ENCODE data around the gene CDC42EP3. TPM values are rescaled to one million over a fixed set of nuclear protein-coding genes. Genes with fewer than 3 reads are reported as not detected.

CDC42EP3 gene
- total RNA-seq, 1 donor from 2014 or later: 73.1 TPM

DNA sequence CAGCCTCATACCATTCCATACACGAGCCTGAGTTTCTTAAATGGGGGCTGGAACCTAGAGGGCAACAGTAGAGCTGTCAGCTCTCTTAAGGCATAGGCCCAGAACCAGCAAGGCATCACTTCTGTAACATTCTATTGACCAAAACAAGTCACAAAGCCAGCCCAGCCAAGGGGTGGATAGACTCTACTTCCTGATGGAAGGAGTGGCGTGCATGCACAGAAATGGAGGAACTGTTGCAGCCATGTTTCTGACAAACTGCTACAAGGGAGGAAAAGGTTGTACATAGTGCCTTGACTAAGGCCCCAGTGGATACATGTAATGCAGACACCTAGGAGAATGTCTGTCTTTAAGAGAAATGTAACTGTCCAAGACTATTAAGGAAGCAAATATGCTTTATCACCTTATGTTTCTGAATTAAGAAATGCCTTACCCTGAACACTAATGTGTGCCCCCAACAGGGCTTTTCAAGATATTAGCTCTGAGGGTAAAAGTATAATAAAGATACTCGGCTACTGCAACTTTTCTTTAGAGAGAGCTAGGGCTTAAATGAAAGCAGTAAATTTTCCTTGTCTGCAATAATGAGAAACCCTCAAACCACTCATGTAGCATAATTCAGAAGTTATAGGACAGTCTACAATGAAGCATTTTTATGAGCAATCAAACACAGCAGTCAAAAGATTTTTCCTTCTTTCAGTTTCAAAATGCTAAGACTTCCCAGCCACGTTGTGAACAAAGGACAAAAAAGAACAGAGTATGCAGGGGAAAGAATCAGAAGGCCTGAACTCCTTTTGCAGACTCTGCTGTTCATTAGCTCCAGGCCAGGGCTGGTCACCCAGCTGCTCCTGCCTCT is 35.1 kb upstream of the CDC42EP3 start:
- TF ChIP-seq, protein P1, sequence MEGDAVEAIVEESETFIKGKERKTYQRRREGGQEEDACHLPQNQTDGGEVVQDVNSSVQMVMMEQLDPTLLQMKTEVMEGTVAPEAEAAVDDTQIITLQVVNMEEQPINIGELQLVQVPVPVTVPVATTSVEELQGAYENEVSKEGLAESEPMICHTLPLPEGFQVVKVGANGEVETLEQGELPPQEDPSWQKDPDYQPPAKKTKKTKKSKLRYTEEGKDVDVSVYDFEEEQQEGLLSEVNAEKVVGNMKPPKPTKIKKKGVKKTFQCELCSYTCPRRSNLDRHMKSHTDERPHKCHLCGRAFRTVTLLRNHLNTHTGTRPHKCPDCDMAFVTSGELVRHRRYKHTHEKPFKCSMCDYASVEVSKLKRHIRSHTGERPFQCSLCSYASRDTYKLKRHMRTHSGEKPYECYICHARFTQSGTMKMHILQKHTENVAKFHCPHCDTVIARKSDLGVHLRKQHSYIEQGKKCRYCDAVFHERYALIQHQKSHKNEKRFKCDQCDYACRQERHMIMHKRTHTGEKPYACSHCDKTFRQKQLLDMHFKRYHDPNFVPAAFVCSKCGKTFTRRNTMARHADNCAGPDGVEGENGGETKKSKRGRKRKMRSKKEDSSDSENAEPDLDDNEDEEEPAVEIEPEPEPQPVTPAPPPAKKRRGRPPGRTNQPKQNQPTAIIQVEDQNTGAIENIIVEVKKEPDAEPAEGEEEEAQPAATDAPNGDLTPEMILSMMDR (IDR thresholded peaks at IDR 0.05): no peak
- no peaks in the 10 kb centered on the region for H3K9me3 ChIP-seq
- peaks cover 25% of the 10 kb centered on the region for H3K4me1 ChIP-seq
- DNase-seq (no peak), ATAC-seq (no peak)
- no peaks in the 10 kb centered on the region for H3K27me3 ChIP-seq (ENCODE audit: low read depth)
- intact Hi-C loops (cut with DNase I): no loop called here
- H3K27ac ChIP-seq: no peak overlapping the region
- H3K36me3 ChIP-seq: no peaks in the 10 kb centered on the region
- no peak overlapping the region for H3K4me3 ChIP-seq

DNA sequence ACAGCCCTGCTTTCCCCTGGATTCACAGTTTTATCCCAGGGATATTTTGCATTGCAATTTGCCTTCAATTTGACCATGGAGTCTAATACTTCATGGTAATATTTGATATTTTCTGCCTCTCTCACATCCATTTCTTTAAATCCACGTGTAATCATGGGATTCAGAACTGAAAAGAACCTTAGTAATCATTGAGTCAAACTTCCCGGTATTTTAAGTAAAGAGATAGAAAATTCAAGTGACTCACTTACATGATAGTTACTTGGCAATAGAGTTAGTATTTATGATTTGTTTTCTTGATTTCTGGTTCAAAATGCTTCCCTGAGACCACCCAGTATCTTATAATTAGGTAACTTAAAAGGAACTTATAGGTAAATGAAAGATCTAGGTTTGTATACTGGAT is 33.7 kb upstream of the CDC42EP3 start:
- H3K36me3 ChIP-seq: no peaks in the 10 kb centered on the region
- DNase-seq: no peak
- intact Hi-C loops (cut with DNase I): no loop called here
- no peak overlapping the region for H3K4me3 ChIP-seq
- no peaks in the 10 kb centered on the region for H3K27me3 ChIP-seq (ENCODE audit: low read depth)
- H3K9me3 ChIP-seq: no peaks in the 10 kb centered on the region
- no peak for ATAC-seq
- H3K4me1 ChIP-seq: peaks cover 19% of the 10 kb centered on the region
- no peak overlapping the region for H3K27ac ChIP-seq
- TF ChIP-seq, protein P1 (IDR thresholded peaks at IDR 0.05): no peak

DNA sequence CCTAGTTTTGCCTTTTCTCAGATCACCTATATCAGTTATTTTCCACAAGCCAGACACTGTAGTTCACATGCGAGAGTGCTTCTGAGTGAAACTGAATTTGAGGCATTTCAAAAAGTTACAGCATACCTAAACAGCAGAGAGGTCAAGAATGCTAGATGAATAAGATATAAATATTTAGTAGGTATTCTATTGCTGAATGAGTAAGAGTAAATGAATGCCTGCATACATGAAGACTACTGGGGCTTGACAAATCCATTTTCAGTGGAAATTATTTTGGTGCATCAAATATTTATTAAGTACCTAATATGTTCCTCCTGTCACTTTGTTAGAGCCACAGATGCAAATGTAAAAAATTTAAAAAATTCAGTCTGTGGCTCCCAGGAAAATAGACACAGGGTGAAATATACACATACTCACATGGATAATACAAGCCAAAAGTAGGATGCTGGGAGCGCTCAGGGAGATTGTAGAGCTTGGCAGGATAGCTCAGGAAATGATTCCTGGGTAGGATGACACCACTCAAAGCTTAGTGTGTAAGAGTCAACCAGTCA is 27.6 kb upstream of the CDC42EP3 start:
- DNase-seq (no peak), ATAC-seq (no peak)
- intact Hi-C loops (cut with DNase I): no loop called here
- Histone ChIP-seq H3K27me3 (ENCODE audit: low read depth) (no peaks in the 10 kb centered on the region), H3K9me3 (no peaks in the 10 kb centered on the region), H3K4me3 (no peak overlapping the region), H3K36me3 (no peaks in the 10 kb centered on the region), H3K4me1 (no peaks in the 10 kb centered on the region), H3K27ac (no peak overlapping the region)
- TF ChIP-seq, protein P1 (IDR thresholded peaks at IDR 0.05): no peak

DNA sequence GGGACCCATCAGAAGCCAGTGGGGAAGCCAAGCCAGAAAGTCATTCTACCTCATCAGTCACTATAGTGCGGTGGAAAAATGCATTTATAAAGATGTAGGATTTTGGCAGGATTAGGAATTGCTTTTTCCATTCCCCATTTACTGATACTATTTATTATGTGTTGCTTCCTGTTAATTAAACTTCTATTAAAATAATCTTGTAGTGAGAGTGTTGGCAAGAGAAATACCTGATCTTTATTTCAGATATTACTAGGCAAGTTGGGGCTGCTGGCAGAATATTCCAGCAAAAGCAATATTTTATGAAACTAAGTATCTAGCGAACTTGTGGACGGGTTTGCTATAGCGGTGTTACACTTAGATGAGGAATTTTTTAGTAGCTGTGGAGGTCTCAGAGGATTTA is 23.9 kb upstream of the CDC42EP3 start:
- no peak for ATAC-seq
- no peak for DNase-seq

DNA sequence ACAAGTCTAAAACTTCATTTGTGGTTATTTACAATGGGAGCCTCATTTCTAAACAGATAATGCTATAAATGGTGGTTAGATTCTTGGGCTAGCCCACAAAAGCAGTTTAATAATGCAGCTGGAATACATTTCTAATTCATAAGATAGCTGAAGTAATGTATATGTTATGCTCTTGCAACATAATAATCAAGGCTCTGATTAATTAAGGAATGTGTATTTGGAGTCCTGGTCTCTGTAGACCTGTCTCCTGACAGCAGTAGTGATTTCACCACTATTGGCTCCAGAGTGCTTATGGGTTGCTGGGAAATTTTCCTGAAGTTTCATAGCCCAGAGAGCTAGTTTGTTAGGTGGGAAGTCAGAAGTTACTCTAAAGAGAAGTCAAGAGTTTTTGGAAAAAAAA is 21.3 kb upstream of the CDC42EP3 start:
- no peak for ATAC-seq
- Histone ChIP-seq H3K27ac (no peak overlapping the region), H3K4me3 (no peak overlapping the region), H3K36me3 (no peaks in the 10 kb centered on the region), H3K9me3 (no peaks in the 10 kb centered on the region), H3K27me3 (ENCODE audit: low read depth) (no peaks in the 10 kb centered on the region), H3K4me1 (peaks cover 7% of the 10 kb centered on the region)
- intact Hi-C loops (cut with DNase I): no loop called here
- DNase-seq: no peak
- TF ChIP-seq, protein P1 (IDR thresholded peaks at IDR 0.05): no peak

More for the DNA sequence above, 23.9 kb upstream of the CDC42EP3 start:
- intact Hi-C loops (cut with DNase I): no loop called here
- no peaks in the 10 kb centered on the region for H3K4me1 ChIP-seq
- H3K27ac ChIP-seq: no peak overlapping the region
- TF ChIP-seq, protein P1 (IDR thresholded peaks at IDR 0.05): no peak
- no peaks in the 10 kb centered on the region for H3K9me3 ChIP-seq
- no peaks in the 10 kb centered on the region for H3K27me3 ChIP-seq (ENCODE audit: low read depth)
- H3K36me3 ChIP-seq: no peaks in the 10 kb centered on the region
- H3K4me3 ChIP-seq: no peak overlapping the region

All from lower lobe of right lung (tissue), 2 donors.